Breast epithelium (tissue), 3 donors: Measurements from ENCODE around the gene TANC1.

Experiments used
- POLR2A ChIP-seq: fragments of 450-650 bp; IDR thresholded peaks from one replicate; pipeline ENCODE4 v1.6.1; 2016; ENCODE audit warnings: antibody characterized with exemption, mild to moderate bottlenecking, moderate library complexity
- TF ChIP-seq, protein P1 (sequence below), 3 donors: fragments of 450-650 bp; IDR thresholded peaks; one replicate each; pipeline ENCODE4 v1.5.1; 2016 to 2017; ENCODE audit warnings: antibody characterized with exemption in 3 of 3, mild to moderate bottlenecking in 3 of 3, moderate library complexity in 3 of 3

DNA sequence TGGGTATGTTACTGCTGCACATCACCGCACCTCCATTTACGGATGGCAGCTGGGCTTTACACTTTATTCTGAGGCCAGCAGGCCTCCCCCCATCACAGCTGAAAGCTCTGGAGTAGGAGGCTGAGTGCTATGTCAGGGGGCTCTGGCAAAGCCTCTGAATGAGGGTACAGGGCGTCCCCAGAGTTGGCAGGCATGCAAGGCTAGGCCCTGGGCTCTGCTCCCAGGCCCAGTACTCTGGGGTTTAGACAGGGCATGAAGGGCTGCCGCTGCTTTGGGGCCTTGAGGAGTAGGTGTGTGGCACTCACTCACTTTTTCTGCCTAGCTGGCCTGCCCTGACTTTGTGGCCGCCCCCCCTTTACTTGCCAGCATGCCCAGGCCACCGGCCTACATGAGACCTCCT is 227.3 kb downstream of the TANC1 start:
- TF ChIP-seq, protein P1, sequence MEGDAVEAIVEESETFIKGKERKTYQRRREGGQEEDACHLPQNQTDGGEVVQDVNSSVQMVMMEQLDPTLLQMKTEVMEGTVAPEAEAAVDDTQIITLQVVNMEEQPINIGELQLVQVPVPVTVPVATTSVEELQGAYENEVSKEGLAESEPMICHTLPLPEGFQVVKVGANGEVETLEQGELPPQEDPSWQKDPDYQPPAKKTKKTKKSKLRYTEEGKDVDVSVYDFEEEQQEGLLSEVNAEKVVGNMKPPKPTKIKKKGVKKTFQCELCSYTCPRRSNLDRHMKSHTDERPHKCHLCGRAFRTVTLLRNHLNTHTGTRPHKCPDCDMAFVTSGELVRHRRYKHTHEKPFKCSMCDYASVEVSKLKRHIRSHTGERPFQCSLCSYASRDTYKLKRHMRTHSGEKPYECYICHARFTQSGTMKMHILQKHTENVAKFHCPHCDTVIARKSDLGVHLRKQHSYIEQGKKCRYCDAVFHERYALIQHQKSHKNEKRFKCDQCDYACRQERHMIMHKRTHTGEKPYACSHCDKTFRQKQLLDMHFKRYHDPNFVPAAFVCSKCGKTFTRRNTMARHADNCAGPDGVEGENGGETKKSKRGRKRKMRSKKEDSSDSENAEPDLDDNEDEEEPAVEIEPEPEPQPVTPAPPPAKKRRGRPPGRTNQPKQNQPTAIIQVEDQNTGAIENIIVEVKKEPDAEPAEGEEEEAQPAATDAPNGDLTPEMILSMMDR (IDR thresholded peaks at IDR 0.05): no peak
- TF ChIP-seq POLR2A: no peak
